ENCODE results near the gene CAMTA1. TPM values are rescaled to one million over a fixed set of nuclear protein-coding genes. Genes with fewer than 3 reads are reported as not detected.

CAMTA1 gene
- polyA plus RNA-seq, 1 of the 3 experiments (the other 2 are of a cell fraction), result 63.1 TPM

DNA sequence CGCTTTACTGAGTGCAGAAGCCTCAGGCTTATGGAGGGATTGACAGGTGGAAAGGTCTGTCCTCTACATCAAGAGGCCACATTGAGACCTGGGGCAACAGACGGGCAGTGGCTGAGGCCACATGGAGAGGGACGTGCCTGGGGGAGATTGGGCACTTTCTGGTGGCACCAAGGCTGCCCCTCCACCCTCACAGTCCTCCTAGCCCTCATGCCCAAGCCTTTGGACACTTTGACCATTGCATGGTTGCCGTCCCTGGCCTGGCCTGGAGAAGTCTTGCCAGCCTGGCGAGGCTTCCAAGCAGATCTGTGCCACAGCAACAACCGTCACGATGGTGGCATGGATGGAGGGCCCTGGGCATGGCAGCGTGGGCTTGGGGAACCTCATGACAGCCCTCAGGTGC is 793.8 kb downstream of the CAMTA1 start:
- Histone ChIP-seq H2AFZ (ENCODE audit: low read depth) (no peak overlapping the region), H3K9me2 (no peaks in the 10 kb centered on the region), H3K4me2 (no peak overlapping the region), H4K20me1 (ENCODE audit: insufficient read depth) (no peaks in the 10 kb centered on the region), H3K27ac (ENCODE audit: low read depth in 2 of 2, low read length in 1 of 2) (no peak overlapping the region), H3K9ac (no peak overlapping the region), H3K4me3 (ENCODE audit: low read depth in 2 of 2, low read length in 1 of 2) (no peak overlapping the region), H3K36me3 (replicated peaks in 1 of 2; ENCODE audit: control insufficient read depth in 1 of 2, insufficient read depth in 2 of 2, low read length in 1 of 2) (no peaks in the 10 kb centered on the region), H3K9me3 (no peaks in the 10 kb centered on the region), H3K79me2 (ENCODE audit: insufficient read depth) (no peaks in the 10 kb centered on the region), H3K27me3 (ENCODE audit: insufficient read depth) (no peaks in the 10 kb centered on the region), H3F3A (replicated peaks; ENCODE audit: insufficient read depth) (no peaks in the 10 kb centered on the region), H3K4me1 (ENCODE audit: control insufficient read depth in 1 of 2, insufficient read depth in 2 of 2, low read depth in 1 of 2, low read length in 1 of 2) (peaks cover 0 to 44% of the 10 kb centered on the region in 2 experiments; a peak in 2 of 4 replicates)
- ChIA-PET POLR2A (interaction anchor here (0.7 kb wide), 1 partner anchor 60 kb away, joined by 3 read pairs; no protein-coding TSS in a partner anchor), CTCF (no interaction called here)
- DNase-seq, result no peak
- TF ChIP-seq TEAD4 (IDR thresholded peaks at IDR 0.05; ENCODE audit: borderline replicate concordance, insufficient read depth) (no peak), RFX5 (IDR thresholded peaks at IDR 0.05; ENCODE audit: low read length) (no peak), GABPA (IDR thresholded peaks at IDR 0.05; ENCODE audit: low read depth) (no peak), RCOR1 (IDR thresholded peaks at IDR 0.05; ENCODE audit: low read length) (no peak), JUND (IDR thresholded peaks at IDR 0.05) (no peak), USF2 (IDR thresholded peaks at IDR 0.05; ENCODE audit: borderline replicate concordance, low read depth, low read length) (no peak), RXRA (IDR thresholded peaks at IDR 0.05; ENCODE audit: borderline replicate concordance, low read depth) (no peak), GATA2 (CRISPR knock-in tag; IDR thresholded peaks at IDR 0.05) (no peak), CHD2 (IDR thresholded peaks at IDR 0.05; ENCODE audit: low read length, partially characterized antibody) (no peak), RAD21 (IDR thresholded peaks at IDR 0.05; ENCODE audit: low read length) (no peak), REST (IDR thresholded peaks at IDR 0.05; ENCODE audit: low read depth, low read length) (no peak), YY1 (IDR thresholded peaks at IDR 0.05; ENCODE audit: low read depth) (no peak), EZH2phosphoT487 (IDR thresholded peaks at IDR 0.05; ENCODE audit: borderline replicate concordance, low read depth) (no peak), FOSL2 (IDR thresholded peaks at IDR 0.05; ENCODE audit: borderline replicate concordance, low read depth) (no peak), EP300 (IDR thresholded peaks at IDR 0.05; ENCODE audit: borderline replicate concordance in 1 of 2, low read depth in 1 of 2, low read length in 1 of 2) (no peak), TAF1 (IDR thresholded peaks at IDR 0.05; ENCODE audit: borderline replicate concordance, low read depth, low read length) (no peak), MAX (IDR thresholded peaks at IDR 0.05; ENCODE audit: low read depth) (no peak), POLR2AphosphoS5 (IDR thresholded peaks at IDR 0.05; ENCODE audit: low read depth, low read length) (no peak)
- TF ChIP-seq, protein P1, sequence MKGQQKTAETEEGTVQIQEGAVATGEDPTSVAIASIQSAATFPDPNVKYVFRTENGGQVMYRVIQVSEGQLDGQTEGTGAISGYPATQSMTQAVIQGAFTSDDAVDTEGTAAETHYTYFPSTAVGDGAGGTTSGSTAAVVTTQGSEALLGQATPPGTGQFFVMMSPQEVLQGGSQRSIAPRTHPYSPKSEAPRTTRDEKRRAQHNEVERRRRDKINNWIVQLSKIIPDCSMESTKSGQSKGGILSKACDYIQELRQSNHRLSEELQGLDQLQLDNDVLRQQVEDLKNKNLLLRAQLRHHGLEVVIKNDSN (IDR thresholded peaks at IDR 0.05; ENCODE audit: borderline replicate concordance, low read depth), result no peak
- 20% methylated on average over 1 of the region's 8 CpGs for WGBS (ENCODE audit: low lambda C conversion rate)
